ENCODE data around the gene BEND3. TPM values are rescaled to one million over a fixed set of nuclear protein-coding genes. Genes with fewer than 3 reads are reported as not detected.
A peak's percentile ranks its signal among the peaks of the same experiment; 100 is the strongest.

Gene BEND3
- polyA plus RNA-seq, 3 donors = 0.17 to 0.52 (median 0.24) TPM

- H3K4me3 Mint-ChIP-seq = no peak overlapping the region
- no peak overlapping the region for H2AFZ ChIP-seq (ENCODE audit: insufficient read depth, low read depth, low read length, poor library complexity, severe bottlenecking)
- peaks cover 0 to 3% (median 0%) of the 10 kb centered on the region in 7 donors for H3K9me3 Mint-ChIP-seq
Measured at GRCh38 chr6:107060704-107061103, 54.6 kb downstream of the BEND3 start.

GRCh38 chr6:107059606-107060005 lies 55.7 kb downstream of the BEND3 start:
- H3K4me1 Mint-ChIP-seq = peaks cover 18% of the 10 kb centered on the region
- intact Hi-C loops (cut with micrococcal nuclease) = no loop called here
- H3K27ac ChIP-seq (ENCODE audit: low read depth in 1 of 2, low read length in 2 of 2) = no peak overlapping the region

More at GRCh38 chr6:107060704-107061103, 54.6 kb downstream of the BEND3 start:
- H3K9ac ChIP-seq (ENCODE audit: insufficient read depth, low read length, poor library complexity, severe bottlenecking) = no peak overlapping the region
- Mint-ChIP-seq H3K27ac (peak overlapping the region in 1 of 7 donors; percentile 18), H3K4me1 (peaks cover 26% of the 10 kb centered on the region), H3K36me3 (no peaks in the 10 kb centered on the region), H3K27me3 (ENCODE audit: low read depth in 3 of 3) (peaks cover 7 to 12% (median 7%) of the 10 kb centered on the region in 3 donors)
- no peak overlapping the region for H3K4me2 ChIP-seq (replicated peaks; ENCODE audit: extremely low read depth, low read length, poor library complexity, severe bottlenecking)
- intact Hi-C loops (cut with micrococcal nuclease) = no loop called here
- H3K27me3 ChIP-seq (ENCODE audit: control insufficient read depth in 2 of 2, insufficient read depth in 2 of 2, low read length in 2 of 2) = no peaks in the 10 kb centered on the region
- H4K20me1 ChIP-seq (ENCODE audit: insufficient read depth, low read length) = no peaks in the 10 kb centered on the region
- DNase-seq = no peak
- no peak overlapping the region for H3K4me3 ChIP-seq (replicated peaks in 1 of 3; ENCODE audit: low read depth in 2 of 3, low read length in 3 of 3)
- H3K79me2 ChIP-seq (ENCODE audit: insufficient read depth, low read length) = no peaks in the 10 kb centered on the region
- WGBS (ENCODE audit: insufficient coverage) = 90% methylated on average over 2 of the region's 6 CpGs
- no peaks in the 10 kb centered on the region for H3K36me3 ChIP-seq (replicated peaks in 1 of 2; ENCODE audit: control insufficient read depth in 1 of 2, insufficient read depth in 2 of 2, low read length in 2 of 2)
- no peak overlapping the region for H3K27ac ChIP-seq (ENCODE audit: low read depth in 1 of 2, low read length in 2 of 2)
- TF ChIP-seq, protein P1, sequence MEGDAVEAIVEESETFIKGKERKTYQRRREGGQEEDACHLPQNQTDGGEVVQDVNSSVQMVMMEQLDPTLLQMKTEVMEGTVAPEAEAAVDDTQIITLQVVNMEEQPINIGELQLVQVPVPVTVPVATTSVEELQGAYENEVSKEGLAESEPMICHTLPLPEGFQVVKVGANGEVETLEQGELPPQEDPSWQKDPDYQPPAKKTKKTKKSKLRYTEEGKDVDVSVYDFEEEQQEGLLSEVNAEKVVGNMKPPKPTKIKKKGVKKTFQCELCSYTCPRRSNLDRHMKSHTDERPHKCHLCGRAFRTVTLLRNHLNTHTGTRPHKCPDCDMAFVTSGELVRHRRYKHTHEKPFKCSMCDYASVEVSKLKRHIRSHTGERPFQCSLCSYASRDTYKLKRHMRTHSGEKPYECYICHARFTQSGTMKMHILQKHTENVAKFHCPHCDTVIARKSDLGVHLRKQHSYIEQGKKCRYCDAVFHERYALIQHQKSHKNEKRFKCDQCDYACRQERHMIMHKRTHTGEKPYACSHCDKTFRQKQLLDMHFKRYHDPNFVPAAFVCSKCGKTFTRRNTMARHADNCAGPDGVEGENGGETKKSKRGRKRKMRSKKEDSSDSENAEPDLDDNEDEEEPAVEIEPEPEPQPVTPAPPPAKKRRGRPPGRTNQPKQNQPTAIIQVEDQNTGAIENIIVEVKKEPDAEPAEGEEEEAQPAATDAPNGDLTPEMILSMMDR (IDR thresholded peaks at IDR 0.05) = no peak
- H3K9me3 ChIP-seq (replicated peaks in 1 of 2; ENCODE audit: control insufficient read depth in 1 of 2, insufficient read depth in 1 of 2, low read length in 2 of 2) = no peaks in the 10 kb centered on the region
- peaks cover 20% of the 10 kb centered on the region in 2 donors for H3K4me1 ChIP-seq (ENCODE audit: control insufficient read depth in 1 of 2, insufficient read depth in 2 of 2, low read length in 2 of 2)

More at GRCh38 chr6:107059606-107060005, 55.7 kb downstream of the BEND3 start:
- no peak for DNase-seq
- peak overlapping the region in 1 of 7 donors; percentile 31 for H3K27ac Mint-ChIP-seq
- Histone ChIP-seq H3K79me2 (ENCODE audit: insufficient read depth, low read length) (no peaks in the 10 kb centered on the region), H4K20me1 (ENCODE audit: insufficient read depth, low read length) (no peaks in the 10 kb centered on the region), H3K4me2 (replicated peaks; ENCODE audit: extremely low read depth, low read length, poor library complexity, severe bottlenecking) (no peak overlapping the region), H2AFZ (ENCODE audit: insufficient read depth, low read depth, low read length, poor library complexity, severe bottlenecking) (no peak overlapping the region), H3K9ac (ENCODE audit: insufficient read depth, low read length, poor library complexity, severe bottlenecking) (no peak overlapping the region), H3K9me3 (replicated peaks in 1 of 2; ENCODE audit: control insufficient read depth in 1 of 2, insufficient read depth in 1 of 2, low read length in 2 of 2) (no peaks in the 10 kb centered on the region), H3K36me3 (replicated peaks in 1 of 2; ENCODE audit: control insufficient read depth in 1 of 2, insufficient read depth in 2 of 2, low read length in 2 of 2) (no peaks in the 10 kb centered on the region), H3K4me1 (ENCODE audit: control insufficient read depth in 1 of 2, insufficient read depth in 2 of 2, low read length in 2 of 2) (peaks cover 16 to 17% of the 10 kb centered on the region in 2 donors), H3K27me3 (ENCODE audit: control insufficient read depth in 2 of 2, insufficient read depth in 2 of 2, low read length in 2 of 2) (no peaks in the 10 kb centered on the region), H3K4me3 (replicated peaks in 1 of 3; ENCODE audit: low read depth in 2 of 3, low read length in 3 of 3) (no peak overlapping the region)
- no peak overlapping the region for H3K4me3 Mint-ChIP-seq
- peaks cover 7 to 12% (median 8%) of the 10 kb centered on the region in 3 donors for H3K27me3 Mint-ChIP-seq (ENCODE audit: low read depth in 3 of 3)
- H3K9me3 Mint-ChIP-seq = peaks cover 0 to 7% (median 0%) of the 10 kb centered on the region in 7 donors
- TF ChIP-seq, protein P1 (IDR thresholded peaks at IDR 0.05) = no peak
- H3K36me3 Mint-ChIP-seq = no peaks in the 10 kb centered on the region
- WGBS (ENCODE audit: insufficient coverage) = 100% methylated on average over 2 of the region's 4 CpGs
